Measurements from ENCODE around the gene OBSL1.

The OBSL1 gene

GRCh38 chr2:219537657-219538488 lies 33.5 kb downstream of the OBSL1 start:
- DNase-seq (ENCODE audit: low read depth), result no peak
- no peak for TF ChIP-seq CTCF (conservative IDR thresholded peaks at IDR 0.05; ENCODE audit: low read length)

GRCh38 chr2:219536967-219537366 lies 34.4 kb downstream of the OBSL1 start:
- TF ChIP-seq CTCF (conservative IDR thresholded peaks at IDR 0.05; ENCODE audit: low read length), result no peak
- H3K4me3 ChIP-seq (ENCODE audit: low read length), result no peak overlapping the region
- DNase-seq (ENCODE audit: low read depth), result no peak

More at GRCh38 chr2:219537657-219538488, 33.5 kb downstream of the OBSL1 start:
- no peak overlapping the region for H3K4me3 ChIP-seq (ENCODE audit: low read length)

GRCh38 chr2:219536425-219536824 lies 34.9 kb downstream of the OBSL1 start:
- H3K4me3 ChIP-seq (ENCODE audit: low read length), result no peak overlapping the region
- no peak for TF ChIP-seq CTCF (conservative IDR thresholded peaks at IDR 0.05; ENCODE audit: low read length)
- no peak for DNase-seq (ENCODE audit: low read depth)

- no peak for DNase-seq (ENCODE audit: low read depth)
- no peak overlapping the region for H3K4me3 ChIP-seq (ENCODE audit: low read length)
- no peak for TF ChIP-seq CTCF (conservative IDR thresholded peaks at IDR 0.05; ENCODE audit: low read length)
Measured at GRCh38 chr2:219533930-219534661, 37.2 kb downstream of the OBSL1 start.

GRCh38 chr2:219532378-219532649 lies 39.0 kb downstream of the OBSL1 start:
- H3K4me3 ChIP-seq (ENCODE audit: low read length), result no peak overlapping the region
- DNase-seq (ENCODE audit: low read depth), result no peak
- TF ChIP-seq CTCF (conservative IDR thresholded peaks at IDR 0.05; ENCODE audit: low read length), result no peak

GRCh38 chr2:219531639-219532377 lies 39.5 kb downstream of the OBSL1 start:
- TF ChIP-seq CTCF (conservative IDR thresholded peaks at IDR 0.05; ENCODE audit: low read length), result no peak
- DNase-seq (ENCODE audit: low read depth), result no peak
- H3K4me3 ChIP-seq (ENCODE audit: low read length), result no peak overlapping the region

All from AG10803 (cell line).